ENCODE results near the gene GJC2.

GRCh38 chr1:228131766-228132165, 18.0 kb upstream of the GJC2 start:
- no peak for TF ChIP-seq HDGF (IDR thresholded peaks at IDR 0.05; ENCODE audit: borderline replicate concordance)
- no peak for TF ChIP-seq SP1 (IDR thresholded peaks at IDR 0.05)
- no peak for TF ChIP-seq PKNOX1 (IDR thresholded peaks at IDR 0.05)
- no peak for TF ChIP-seq ZNF384 (IDR thresholded peaks at IDR 0.05)
- TF ChIP-seq FOXA1 (IDR thresholded peaks at IDR 0.05): no peak
- TF ChIP-seq L3MBTL2 (conservative IDR thresholded peaks at IDR 0.05): no peak
- no peak for TF ChIP-seq NFRKB (IDR thresholded peaks at IDR 0.05)
- TF ChIP-seq SUZ12 (IDR thresholded peaks at IDR 0.05): no peak
- no peak for TF ChIP-seq BHLHE40 (IDR thresholded peaks at IDR 0.05; ENCODE audit: borderline replicate concordance)
- no peak for TF ChIP-seq ELF4 (IDR thresholded peaks at IDR 0.05)

Data from HEK293T (cell line).